Sigmoid colon (tissue), 7 donors: Measurements from ENCODE around the gene SORCS2. TPM values are rescaled to one million over a fixed set of nuclear protein-coding genes. Genes with fewer than 3 reads are reported as not detected.

Experiments used
- DNase-seq: peaks from one replicate; pipeline ENCODE4 v3.0.0-alpha.2; 2019
- H3K27ac ChIP-seq, 4 donors: fragments of 200-600 bp; sonication (generic); one replicate each; pipeline ENCODE4 v1.5.1; 2016 to 2019; ENCODE audit warnings: mild to moderate bottlenecking in 1 of 4
- H3K27me3 ChIP-seq, 3 donors: fragments of 200-600 bp; sonication (generic); one replicate each; pipeline ENCODE4 v1.5.1; 2019; ENCODE audit warnings: mild to moderate bottlenecking in 1 of 3
- H3K36me3 ChIP-seq, 4 donors: fragments of 200-600 bp; sonication (generic); one replicate each; pipeline ENCODE4 v1.5.1; 2016 to 2019
- H3K4me1 ChIP-seq, 4 donors: fragments of 200-600 bp; sonication (generic); one replicate each; pipeline ENCODE4 v1.5.1; 2017 to 2019
- H3K4me3 ChIP-seq, 4 donors: fragments of 200-600 bp; sonication (generic); one replicate each; pipeline ENCODE4 v1.5.1; 2017 to 2019; ENCODE audit warnings: mild to moderate bottlenecking in 2 of 4, moderate library complexity in 1 of 4
- H3K9me3 ChIP-seq, 4 donors: fragments of 200-600 bp in 3 of 4; sonication (generic) in 3 of 4; one replicate each; pipeline versions ENCODE4 v1.5.1 to v1.6.1; 2013 to 2019
- CTCF ChIP-seq, 4 experiments: fragments of 450-650 bp in 3 of 4; fragments of 200-600 bp in 1 of 4; IDR thresholded peaks; one replicate each; pipeline ENCODE4 v1.5.1; 2016 to 2019; ENCODE audit warnings: antibody characterized with exemption in 4 of 4, mild to moderate bottlenecking in 3 of 4, moderate library complexity in 2 of 4
- EP300 ChIP-seq, 4 donors: sonication (generic); formaldehyde crosslinking; IDR thresholded peaks; one replicate each; pipeline ENCODE4 v1.6.1; 2017; ENCODE audit warnings: antibody characterized with exemption in 4 of 4
- POLR2A ChIP-seq, 2 donors: fragments of 450-650 bp; IDR thresholded peaks; one replicate each; pipeline ENCODE4 v1.6.1; 2016; ENCODE audit warnings: antibody characterized with exemption in 2 of 2, mild to moderate bottlenecking in 2 of 2, moderate library complexity in 2 of 2
- POLR2AphosphoS5 ChIP-seq, 4 donors: sonication (generic); formaldehyde crosslinking; IDR thresholded peaks; one replicate each; pipeline ENCODE4 v1.6.1; 2017; ENCODE audit warnings: antibody characterized with exemption in 4 of 4
- WGBS, 2 donors: extraction: QIAGEN DNeasy Blood & Tissue Kit; methylation state at CpG; one replicate each; pipeline ENCODE4 v1.1.7; 2013; 5-methylcytosine and 5-hydroxymethylcytosine counted together
- intact Hi-C: fragments of 100-400 bp; cut with DNase I; formaldehyde crosslinking; loops from one replicate; pipeline ENCODE4 v1.15.1; 2023
- polyA plus RNA-seq, 3 donors: library from polyadenylated mRNA; stranded (reverse); fragments of 200-250 nt; gene quantifications; one replicate each; pipeline ENCODE4 v1.2.3, GENCODE V29; 2013
- total RNA-seq, 4 donors: library from RNA; depleted of rRNA; stranded (reverse); fragments of >200 nt; gene quantifications; one replicate each; pipeline ENCODE4 v1.1.0, GENCODE V29; 2016
- donor health status: healthy with polysubstance abuse.
- donor health status: Bipolar disorder and iron deficiency.
- donor health status: healthy.

The SORCS2 gene
- total and polyA plus RNA-seq, 7 donors: 1.8 to 6.4 (median 3.9) TPM; not detected in 2

GRCh38 chr4:7172508-7172907, 19.8 kb upstream of the SORCS2 start:
- peak; percentile 25 for DNase-seq
- H3K27ac ChIP-seq: no peak overlapping the region
- no peaks in the 10 kb centered on the region for H3K36me3 ChIP-seq
- TF ChIP-seq POLR2A (IDR thresholded peaks at IDR 0.05) (no peak), EP300 (IDR thresholded peaks at IDR 0.05) (no peak), CTCF (IDR thresholded peaks at IDR 0.05) (no peak), POLR2AphosphoS5 (IDR thresholded peaks at IDR 0.05) (no peak)
- no peak overlapping the region for H3K4me3 ChIP-seq
- H3K9me3 ChIP-seq: no peaks in the 10 kb centered on the region
- H3K4me1 ChIP-seq: no peaks in the 10 kb centered on the region
- intact Hi-C loops: no loop called here
- no peaks in the 10 kb centered on the region for H3K27me3 ChIP-seq
- WGBS, 2 donors: 91 to 92% methylated on average over 6 of the region's 6 CpGs

GRCh38 chr4:7172946-7173345, 19.4 kb upstream of the SORCS2 start:
- TF ChIP-seq POLR2A (IDR thresholded peaks at IDR 0.05) (no peak), CTCF (IDR thresholded peaks at IDR 0.05) (no peak), POLR2AphosphoS5 (IDR thresholded peaks at IDR 0.05) (no peak), EP300 (IDR thresholded peaks at IDR 0.05) (no peak)

GRCh38 chr4:7173841-7174449, 18.4 kb upstream of the SORCS2 start:
- WGBS, 2 donors: 54 to 74% methylated on average over 9 of the region's 9 CpGs
- no peaks in the 10 kb centered on the region for H3K27me3 ChIP-seq
- no peak overlapping the region for H3K4me3 ChIP-seq
- no peak overlapping the region for H3K27ac ChIP-seq
- peak; percentile 26 for DNase-seq
- H3K4me1 ChIP-seq: no peaks in the 10 kb centered on the region
- peaks cover 0 to under 1% (median 0%) of the 10 kb centered on the region in 4 donors for H3K9me3 ChIP-seq
- no peaks in the 10 kb centered on the region for H3K36me3 ChIP-seq
- intact Hi-C loops: no loop called here
- TF ChIP-seq POLR2AphosphoS5 (IDR thresholded peaks at IDR 0.05): no peak
- no peak for TF ChIP-seq EP300 (IDR thresholded peaks at IDR 0.05)

More at GRCh38 chr4:7172946-7173345, 19.4 kb upstream of the SORCS2 start:
- Histone ChIP-seq H3K27me3 (no peaks in the 10 kb centered on the region), H3K4me1 (no peaks in the 10 kb centered on the region), H3K27ac (no peak overlapping the region), H3K36me3 (no peaks in the 10 kb centered on the region), H3K9me3 (no peaks in the 10 kb centered on the region), H3K4me3 (no peak overlapping the region)
- intact Hi-C loops: no loop called here
- 89 to 91% methylated on average over 13 of the region's 13 CpGs for WGBS, 2 donors
- peak; percentile 53 for DNase-seq

GRCh38 chr4:7179158-7179557, 13.2 kb upstream of the SORCS2 start:
- peaks cover 0 to 7% (median 1%) of the 10 kb centered on the region in 4 donors for H3K9me3 ChIP-seq
- no peaks in the 10 kb centered on the region for H3K4me1 ChIP-seq
- TF ChIP-seq POLR2A (IDR thresholded peaks at IDR 0.05): no peak
- TF ChIP-seq EP300 (IDR thresholded peaks at IDR 0.05): no peak
- TF ChIP-seq POLR2AphosphoS5 (IDR thresholded peaks at IDR 0.05): no peak
- no peak for TF ChIP-seq CTCF (IDR thresholded peaks at IDR 0.05)
- no peaks in the 10 kb centered on the region for H3K27me3 ChIP-seq
- no peak overlapping the region for H3K27ac ChIP-seq
- no peak for DNase-seq
- H3K36me3 ChIP-seq: no peaks in the 10 kb centered on the region
- intact Hi-C loops: no loop called here
- H3K4me3 ChIP-seq: no peak overlapping the region
- WGBS, 2 donors: 95 to 96% methylated on average over 1 of the region's 1 CpG

GRCh38 chr4:7180938-7181337, 11.4 kb upstream of the SORCS2 start:
- peaks cover 0 to 7% (median 1%) of the 10 kb centered on the region in 4 donors for H3K9me3 ChIP-seq
- H3K27ac ChIP-seq: no peak overlapping the region
- DNase-seq: peak; percentile 22
- 59 to 74% methylated on average over 4 of the region's 4 CpGs for WGBS, 2 donors
- no peaks in the 10 kb centered on the region for H3K36me3 ChIP-seq
- intact Hi-C loops: no loop called here
- TF ChIP-seq EP300 (IDR thresholded peaks at IDR 0.05) (no peak), POLR2A (IDR thresholded peaks at IDR 0.05) (no peak)
- no peaks in the 10 kb centered on the region for H3K4me1 ChIP-seq
- no peak overlapping the region for H3K4me3 ChIP-seq
- H3K27me3 ChIP-seq: no peaks in the 10 kb centered on the region

- no peaks in the 10 kb centered on the region for H3K36me3 ChIP-seq
- no peaks in the 10 kb centered on the region for H3K4me1 ChIP-seq
- no peak for DNase-seq
- TF ChIP-seq EP300 (IDR thresholded peaks at IDR 0.05) (no peak), CTCF (IDR thresholded peaks at IDR 0.05) (no peak), POLR2A (IDR thresholded peaks at IDR 0.05) (no peak), POLR2AphosphoS5 (IDR thresholded peaks at IDR 0.05) (no peak)
- H3K27ac ChIP-seq: no peak overlapping the region
- H3K27me3 ChIP-seq: peaks cover 0 to 2% (median 0%) of the 10 kb centered on the region in 3 donors
- 79 to 85% methylated on average over 3 of the region's 3 CpGs for WGBS, 2 donors
- peaks cover 0 to 7% (median 1%) of the 10 kb centered on the region in 4 donors for H3K9me3 ChIP-seq
- intact Hi-C loops: no loop called here
- no peak overlapping the region for H3K4me3 ChIP-seq
These were observed 9.7 kb upstream of the SORCS2 start for GRCh38 chr4:7182616-7183015.
